ENCODE results near the gene KCTD21. TPM values are rescaled to one million over a fixed set of nuclear protein-coding genes. Genes with fewer than 3 reads are reported as not detected.

The KCTD21 gene
- total RNA-seq, 1 experiment from 2014 or later = 9.4 TPM

GRCh38 chr11:78150754-78151153 is 37.7 kb downstream of the KCTD21 start:
- ChIA-PET CTCF (no interaction called here), POLR2A (ENCODE audit: unreplicated experiment) (interaction anchor here (0.5 kb wide), 1 partner anchor 422 kb away, joined by 5 read pairs; no protein-coding TSS in a partner anchor)
- H3K79me2 ChIP-seq (ENCODE audit: low read length) = no peaks in the 10 kb centered on the region
- ATAC-seq (no peak), DNase-seq (no peak)
- H3K4me1 ChIP-seq (ENCODE audit: insufficient read depth, low read length) = peaks cover 8% of the 10 kb centered on the region
- H3F3A ChIP-seq (ENCODE audit: low read length, unreplicated experiment) = no peaks in the 10 kb centered on the region
- H3K27ac ChIP-seq (ENCODE audit: low read length) = no peak overlapping the region
- no peak for TF ChIP-seq EZH2 (IDR thresholded peaks at IDR 0.05; ENCODE audit: low read length, unreplicated experiment)
- no peak for TF ChIP-seq EZH2phosphoT487 (IDR thresholded peaks at IDR 0.05; ENCODE audit: borderline replicate concordance, low read length)
- TF ChIP-seq, protein P1, sequence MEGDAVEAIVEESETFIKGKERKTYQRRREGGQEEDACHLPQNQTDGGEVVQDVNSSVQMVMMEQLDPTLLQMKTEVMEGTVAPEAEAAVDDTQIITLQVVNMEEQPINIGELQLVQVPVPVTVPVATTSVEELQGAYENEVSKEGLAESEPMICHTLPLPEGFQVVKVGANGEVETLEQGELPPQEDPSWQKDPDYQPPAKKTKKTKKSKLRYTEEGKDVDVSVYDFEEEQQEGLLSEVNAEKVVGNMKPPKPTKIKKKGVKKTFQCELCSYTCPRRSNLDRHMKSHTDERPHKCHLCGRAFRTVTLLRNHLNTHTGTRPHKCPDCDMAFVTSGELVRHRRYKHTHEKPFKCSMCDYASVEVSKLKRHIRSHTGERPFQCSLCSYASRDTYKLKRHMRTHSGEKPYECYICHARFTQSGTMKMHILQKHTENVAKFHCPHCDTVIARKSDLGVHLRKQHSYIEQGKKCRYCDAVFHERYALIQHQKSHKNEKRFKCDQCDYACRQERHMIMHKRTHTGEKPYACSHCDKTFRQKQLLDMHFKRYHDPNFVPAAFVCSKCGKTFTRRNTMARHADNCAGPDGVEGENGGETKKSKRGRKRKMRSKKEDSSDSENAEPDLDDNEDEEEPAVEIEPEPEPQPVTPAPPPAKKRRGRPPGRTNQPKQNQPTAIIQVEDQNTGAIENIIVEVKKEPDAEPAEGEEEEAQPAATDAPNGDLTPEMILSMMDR (conservative IDR thresholded peaks at IDR 0.05; ENCODE audit: low read depth, low read length) = no peak
- H3K4me2 ChIP-seq (ENCODE audit: low read length) = no peak overlapping the region
- H2AFZ ChIP-seq (ENCODE audit: low read length) = no peak overlapping the region
- H3K9me3 ChIP-seq (ENCODE audit: low read length) = no peaks in the 10 kb centered on the region
- intact Hi-C loops (cut with micrococcal nuclease) = no loop called here
- H3K9me2 ChIP-seq (replicated peaks; ENCODE audit: low read length) = no peaks in the 10 kb centered on the region
- H3K36me3 ChIP-seq (ENCODE audit: low read depth, low read length) = no peaks in the 10 kb centered on the region
- no peaks in the 10 kb centered on the region for H3K27me3 ChIP-seq (ENCODE audit: low read length)
- no peak overlapping the region for H3K9ac ChIP-seq (ENCODE audit: low read length)
- no peaks in the 10 kb centered on the region for H4K20me1 ChIP-seq (ENCODE audit: low read length)
- BruUV-seq (replicated peaks) = no TSS peak
- no peak overlapping the region for H3K4me3 ChIP-seq (ENCODE audit: low read length)

GRCh38 chr11:78150346-78150745 is 38.1 kb downstream of the KCTD21 start:
- no peaks in the 10 kb centered on the region for H4K20me1 ChIP-seq (ENCODE audit: low read length)
- H3K27me3 ChIP-seq (ENCODE audit: low read length) = no peaks in the 10 kb centered on the region
- H3K4me1 ChIP-seq (ENCODE audit: insufficient read depth, low read length) = peaks cover 8% of the 10 kb centered on the region
- no peaks in the 10 kb centered on the region for H3K79me2 ChIP-seq (ENCODE audit: low read length)
- H3K36me3 ChIP-seq (ENCODE audit: low read depth, low read length) = no peaks in the 10 kb centered on the region
- H3F3A ChIP-seq (ENCODE audit: low read length, unreplicated experiment) = no peaks in the 10 kb centered on the region
- CTCF ChIA-PET = interaction anchor here (1.3 kb wide), 2 partner anchors 78 to 414 kb away, joined by 12 read pairs; no protein-coding TSS in a partner anchor
- H3K9me3 ChIP-seq (ENCODE audit: low read length) = no peaks in the 10 kb centered on the region
- H3K9me2 ChIP-seq (replicated peaks; ENCODE audit: low read length) = no peaks in the 10 kb centered on the region
- no peak for DNase-seq
- intact Hi-C loops (cut with micrococcal nuclease) = no loop called here
- TF ChIP-seq, protein P1 (conservative IDR thresholded peaks at IDR 0.05; ENCODE audit: low read depth, low read length) = no peak
- no peak overlapping the region for H3K4me3 ChIP-seq (ENCODE audit: low read length)
- H2AFZ ChIP-seq (ENCODE audit: low read length) = no peak overlapping the region
- no peak for ATAC-seq
- H3K4me2 ChIP-seq (ENCODE audit: low read length) = no peak overlapping the region
- no TSS peak for BruUV-seq (replicated peaks)
- no peak overlapping the region for H3K9ac ChIP-seq (ENCODE audit: low read length)
- POLR2A ChIA-PET (ENCODE audit: unreplicated experiment) = no interaction called here
- H3K27ac ChIP-seq (ENCODE audit: low read length) = no peak overlapping the region

DNA sequence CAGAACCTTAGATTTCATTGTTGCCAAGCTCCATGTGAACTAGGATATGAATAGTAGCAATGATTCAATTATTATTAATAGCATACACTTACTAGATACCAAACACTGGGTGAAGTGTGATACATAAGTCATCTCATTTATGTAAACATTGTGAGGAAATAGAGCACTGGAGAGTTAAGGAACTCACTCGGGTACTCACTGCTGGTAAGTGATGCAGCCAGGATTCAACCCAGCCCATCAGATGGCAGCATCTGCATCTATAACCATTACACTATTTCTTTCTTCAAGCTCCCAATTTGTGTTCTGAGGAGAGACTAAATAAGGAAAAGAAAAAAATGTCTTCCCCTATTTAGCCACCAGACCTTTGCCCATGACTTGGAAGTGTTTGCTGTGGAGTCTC is 38.8 kb downstream of the KCTD21 start:
- ChIA-PET CTCF (interaction anchor here (0.5 to 1.3 kb wide), 11 partner anchors 10 to 415 kb away, joined by 3 to 12 read pairs (median 5); partner anchors contain the start of genes ALG8, KCTD21 and USP35), POLR2A (ENCODE audit: unreplicated experiment) (interaction anchor here (1.0 kb wide), 1 partner anchor 39 kb away, joined by 3 read pairs; the partner anchor contains the start of genes KCTD21 and USP35)
- Histone ChIP-seq H3K36me3 (ENCODE audit: low read depth, low read length) (no peaks in the 10 kb centered on the region), H3K9ac (ENCODE audit: low read length) (no peak overlapping the region), H3K27me3 (ENCODE audit: low read length) (no peaks in the 10 kb centered on the region), H3K27ac (ENCODE audit: low read length) (peak overlapping the region; percentile 72), H3K4me3 (ENCODE audit: low read length) (no peak overlapping the region), H3K79me2 (ENCODE audit: low read length) (no peaks in the 10 kb centered on the region), H3K9me3 (ENCODE audit: low read length) (no peaks in the 10 kb centered on the region), H4K20me1 (ENCODE audit: low read length) (no peaks in the 10 kb centered on the region), H3K9me2 (replicated peaks; ENCODE audit: low read length) (no peaks in the 10 kb centered on the region), H3F3A (ENCODE audit: low read length, unreplicated experiment) (no peaks in the 10 kb centered on the region), H2AFZ (ENCODE audit: low read length) (no peak overlapping the region), H3K4me2 (ENCODE audit: low read length) (peak overlapping the region; percentile 47), H3K4me1 (ENCODE audit: insufficient read depth, low read length) (peaks cover 8% of the 10 kb centered on the region)
- no TSS peak for BruUV-seq (replicated peaks)
- TF ChIP-seq, protein P1 (conservative IDR thresholded peaks at IDR 0.05; ENCODE audit: low read depth, low read length) = peak; percentile 76
- TF ChIP-seq EZH2phosphoT487 (IDR thresholded peaks at IDR 0.05; ENCODE audit: borderline replicate concordance, low read length) (no peak), EZH2 (IDR thresholded peaks at IDR 0.05; ENCODE audit: low read length, unreplicated experiment) (no peak)
- intact Hi-C loops (cut with micrococcal nuclease) = loop anchor here (1.0 to 2.0 kb wide), 5 partner anchors 39 to 415 kb away; partner anchors contain the start of genes KCTD21 and USP35
- ATAC-seq = peak; percentile 100
- DNase-seq = peak; percentile 92
